K562 (cell line): ENCODE measurements around the gene EXOC5. TPM values are rescaled to one million over a fixed set of nuclear protein-coding genes. Genes with fewer than 3 reads are reported as not detected.

Experiments
- ATAC-seq: fragments of 200-7000 bp; cut with Tn5 transposase; 3 replicates; pipeline ENCODE4 v1.9.1; 2020; ENCODE audit warnings: moderate library complexity
- BruUV-seq: library from RNA; stranded (reverse); fragments of 400-500 nt; replicated peaks from 2 replicates; lab custom pipeline; 2021; lab: Mats Ljungman, UMichigan
- CTCF ChIA-PET: fragments of 300-600 bp; formaldehyde crosslinking; extraction: SDS; loops from one replicate; lab custom pipeline; 2021; ENCODE audit warnings: low intra/inter-chr PET ratio; lab: Yijun Ruan, JAX
- POLR2A ChIA-PET: fragments of 300-600, 350-650 bp; sonication (Branson Sonifier 250); formaldehyde crosslinking; extraction: SDS; loops from one replicate; lab custom pipeline; 2021; ENCODE audit warnings: antibody characterized with exemption, inconsistent platforms; lab: Yijun Ruan, JAX
- DNase-seq, 4 experiments: peaks; one replicate each; pipeline versions ENCODE4 v3.0.0 to v3.0.0-alpha.2; 2011 to 2018; ENCODE audit warnings: low spot score in 3 of 4, mixed read lengths in 3 of 4; ENCODE audit errors: extremely low read depth in 1 of 4
- FAIRE-seq: peaks from 2 replicates; lab custom pipeline; 2011; peaks lifted over from hg19 to GRCh38; lab: Jason Lieb, UNC
- H2AFZ ChIP-seq: 2 replicates; pipeline ENCODE4 v1.6.0; 2011; ENCODE audit warnings: low read depth, low read length, control low read depth, inconsistent platforms
- H3K27ac ChIP-seq: fragments of 200-600 bp; 3 replicates; pipeline ENCODE4 v1.8.0; 2011; ENCODE audit warnings: low read depth, mild to moderate bottlenecking, control low read depth, inconsistent platforms, low read length, moderate library complexity, mixed read lengths; ENCODE audit errors: extremely low read depth
- H3K27me3 ChIP-seq, 2 experiments: fragments of 300-600 bp in 1 of 2; 2 replicates in 1 of 2; 3 replicates in 1 of 2; pipeline versions ENCODE4 v1.6.0 to v1.8.0; 2011; ENCODE audit warnings: inconsistent platforms in 2 of 2, low read length in 2 of 2, mild to moderate bottlenecking in 1 of 2, mixed read lengths in 1 of 2, moderate library complexity in 1 of 2; ENCODE audit not compliant: control insufficient read depth in 2 of 2, insufficient read depth in 2 of 2
- H3K36me3 ChIP-seq: fragments of 300-600 bp; 3 replicates; pipeline ENCODE4 v1.8.0; 2011; ENCODE audit warnings: mild to moderate bottlenecking, low read length, inconsistent platforms; ENCODE audit not compliant: control insufficient read depth, insufficient read depth
- H3K4me1 ChIP-seq, 2 experiments: fragments of 200-600 bp in 1 of 2; replicated peaks in 1 of 2; 2 replicates in 1 of 2; 3 replicates in 1 of 2; pipeline versions ENCODE4 v1.5.1 to v1.8.0; 2011; ENCODE audit warnings: inconsistent platforms in 2 of 2, low read length in 2 of 2, mild to moderate bottlenecking in 1 of 2, mixed read lengths in 1 of 2, moderate library complexity in 1 of 2; ENCODE audit not compliant: control insufficient read depth in 2 of 2, insufficient read depth in 2 of 2
- H3K4me2 ChIP-seq: 2 replicates; pipeline ENCODE4 v1.6.1; 2011; ENCODE audit warnings: low read length, control low read depth, inconsistent platforms, mixed read lengths; ENCODE audit not compliant: insufficient read depth
- H3K4me3 ChIP-seq: fragments of 200-600 bp; sonication (generic), shearing (Covaris generic); 2 replicates; pipeline ENCODE4 v1.5.1; 2016; ENCODE audit warnings: control low read depth, inconsistent platforms
- H3K79me2 ChIP-seq: fragments of 200-600 bp; 3 replicates; pipeline ENCODE4 v1.8.0; 2011; ENCODE audit warnings: low read length, inconsistent platforms; ENCODE audit not compliant: control insufficient read depth, insufficient read depth
- H3K9ac ChIP-seq, 2 experiments: 2 replicates each; pipeline versions ENCODE4 v1.6.0 to v1.6.1; 2011; ENCODE audit warnings: low read depth in 2 of 2, low read length in 2 of 2, control low read depth in 1 of 2, inconsistent platforms in 1 of 2, mild to moderate bottlenecking in 1 of 2, mixed read lengths in 1 of 2; ENCODE audit not compliant: insufficient read depth in 1 of 2
- H3K9me1 ChIP-seq: one replicate; pipeline ENCODE4 v1.6.0; 2011; ENCODE audit warnings: inconsistent platforms, mild to moderate bottlenecking, low read length, moderate library complexity; ENCODE audit not compliant: control insufficient read depth, insufficient read depth
- H3K9me3 ChIP-seq: replicated peaks from 2 replicates; pipeline ENCODE4 v1.5.1; 2011; ENCODE audit warnings: low read depth, low read length, inconsistent platforms; ENCODE audit not compliant: control insufficient read depth, insufficient read depth
- H4K20me1 ChIP-seq: replicated peaks from 2 replicates; pipeline ENCODE4 v1.6.1; 2011; ENCODE audit warnings: low read length, inconsistent platforms, mixed read lengths; ENCODE audit not compliant: control insufficient read depth, insufficient read depth
- DPF2 ChIP-seq: fragments of 450-650 bp; IDR thresholded peaks from 2 replicates; pipeline ENCODE4 v1.6.1; 2016
- ESRRA ChIP-seq: fragments of 450-650 bp; IDR thresholded peaks from 2 replicates; pipeline ENCODE4 v1.6.1; 2014; ENCODE audit warnings: low read depth, mild to moderate bottlenecking, moderate library complexity, borderline replicate concordance
- GATAD2A ChIP-seq: fragments of 450-650 bp; IDR thresholded peaks from 2 replicates; pipeline ENCODE4 v1.6.1; 2017
- KLF13 ChIP-seq: fragments of 450-650 bp; IDR thresholded peaks from 2 replicates; pipeline ENCODE4 v1.6.1; 2016; ENCODE audit warnings: missing genetic modification characterization, low read depth, mild to moderate bottlenecking, missing compliant biosample characterization, moderate library complexity, borderline replicate concordance
- MAZ ChIP-seq, 2 experiments: fragments of 450-650 bp in 1 of 2; sonication (generic) in 1 of 2; formaldehyde crosslinking; IDR thresholded peaks in 1 of 2; conservative IDR thresholded peaks in 1 of 2; 2 replicates each; pipeline versions ENCODE4 v1.4.0 to v1.5.0; 2020; ENCODE audit warnings: mild to moderate bottlenecking in 1 of 2, missing genetic modification reagents in 1 of 2
- MYC ChIP-seq, 2 experiments: fragments of 250-450 bp in 1 of 2; sonication (Bioruptor Pico) in 1 of 2; IDR thresholded peaks; 2 replicates each; pipeline versions ENCODE4 v1.5.1 to v1.6.1; 2012 to 2021; ENCODE audit warnings: low read depth in 2 of 2, borderline replicate concordance in 1 of 2, improper control_type of control experiment in 1 of 2, low read length in 1 of 2, mild to moderate bottlenecking in 1 of 2, moderate library complexity in 1 of 2
- NCOA6 ChIP-seq: fragments of 450-650 bp; IDR thresholded peaks from 2 replicates; pipeline ENCODE4 v1.6.1; 2017; ENCODE audit warnings: mild to moderate bottlenecking
- NFE2 ChIP-seq: IDR thresholded peaks from 2 replicates; pipeline ENCODE4 v1.6.1; 2014; ENCODE audit warnings: antibody characterized with exemption, low read depth
- ZNF175 ChIP-seq: fragments of 200-800 bp; sonication (Bioruptor generic); IDR thresholded peaks from 2 replicates; pipeline ENCODE4 v1.6.1; 2016; ENCODE audit warnings: low read depth, mild to moderate bottlenecking, missing genetic modification characterization, missing compliant biosample characterization
- ZNF395 ChIP-seq: fragments of 200-800 bp; sonication (Bioruptor generic); IDR thresholded peaks from 2 replicates; pipeline ENCODE4 v1.6.1; 2017; ENCODE audit warnings: missing genetic modification characterization, missing compliant biosample characterization
- WGBS: fragments of 100-300 bp; shearing (Covaris generic); methylation state at CpG from one replicate; pipeline ENCODE4 v1.1.6; 2016; ENCODE audit warnings: low coverage, mixed read lengths; ENCODE audit not compliant: insufficient coverage; ENCODE audit errors: missing lambda C conversion rate; 5-methylcytosine and 5-hydroxymethylcytosine counted together
- in situ Hi-C: fragments of 300-500 bp; cut with MboI; formaldehyde crosslinking; loops from 4 replicates; pipeline ENCODE4 v1.15.0; 2018; ENCODE audit warnings: inconsistent platforms, mixed read lengths
- intact Hi-C: fragments of 100-400 bp; cut with micrococcal nuclease; formaldehyde crosslinking; loops from 2 replicates; pipeline ENCODE4 v1.14.2; 2022
- polyA plus RNA-seq, 8 experiments: library from polyadenylated mRNA; depleted of rRNA in 4 of 8; stranded (reverse) in 5 of 8; unstranded in 3 of 8; fragments of >200 nt; fragmentation: Nextera tagmentation in 2 of 8; fragmentation: Illumina TruSeq in 1 of 8; extraction: Ambion mirVana in 2 of 8; extraction: Trizol in 1 of 8; gene quantifications; 2 replicates each; pipeline versions ENCODE4 v1.2.1 to v1.2.3, GENCODE V29; 2011 to 2014; ENCODE audit warnings: inconsistent platforms in 1 of 8, missing spikeins in 1 of 8
- total RNA-seq, 7 experiments: library from RNA; depleted of rRNA in 6 of 7; stranded (reverse); fragments of >200 nt in 6 of 7; fragmentation: Illumina TruSeq in 2 of 7; extraction: Trizol in 2 of 7; gene quantifications; 2 replicates each; pipeline versions ENCODE4 v1.2.1 to v1.2.3, GENCODE V29; 2011 to 2021; ENCODE audit warnings: low replicate concordance in 1 of 7
- TF ChIP-seq, protein P1 (sequence below): fragments of 250-450 bp; sonication (Bioruptor Pico); IDR thresholded peaks from 2 replicates; pipeline ENCODE4 v1.9.0; 2021; ENCODE audit warnings: mild to moderate bottlenecking, inconsistent platforms

EXOC5 gene
- total and polyA plus RNA-seq, 9 of the 15 experiments (the other 6 are each of a cell fraction or from before 2014, with no cell fraction given): 5.7 to 50.3 (median 32.0) TPM

- no peaks in the 10 kb centered on the region for H3K9me3 ChIP-seq
- no peak overlapping the region for H3K9ac ChIP-seq
- H3K36me3 ChIP-seq: no peaks in the 10 kb centered on the region
- ATAC-seq: no peak
- no peak overlapping the region for H3K4me2 ChIP-seq
- ChIA-PET POLR2A (interaction anchor here (1.6 kb wide), 1 partner anchor 11 kb away, joined by 3 read pairs; no protein-coding TSS in a partner anchor), CTCF (no interaction called here)
- H3K27ac ChIP-seq: no peak overlapping the region
- no peaks in the 10 kb centered on the region for H3K79me2 ChIP-seq
- H3K9me1 ChIP-seq: no peaks in the 10 kb centered on the region
- no peak for DNase-seq
- no peak overlapping the region for H3K4me3 ChIP-seq
- in situ Hi-C loops: loop anchor here (10.0 kb wide), 1 partner anchor 605 kb away; no protein-coding TSS in a partner anchor
- H3K27me3 ChIP-seq: peaks cover 0 to 2% of the 10 kb centered on the region in 2 experiments; a peak in 1 of 5 replicates
- no peaks in the 10 kb centered on the region for H3K4me1 ChIP-seq
- FAIRE-seq: no peak
- 3% methylated on average over 3 of the region's 3 CpGs for WGBS
- no peaks in the 10 kb centered on the region for H4K20me1 ChIP-seq
- TF ChIP-seq MAZ (CRISPR knock-in tag; conservative IDR thresholded peaks at IDR 0.05 in 1 of 2, IDR thresholded peaks at IDR 0.05 in 1 of 2) (no peak), GATAD2A (no peak), MYC (IDR thresholded peaks at IDR 0.05; ENCODE audit: low read depth, low read length) (no peak), MYC (CRISPR knock-in tag; IDR thresholded peaks at IDR 0.05; ENCODE audit: borderline replicate concordance, low read depth) (no peak), NFE2 (no peak), NCOA6 (no peak), ESRRA (no peak), ZNF395 (CRISPR knock-in tag) (no peak), ZNF175 (CRISPR knock-in tag) (no peak), DPF2 (no peak), KLF13 (no peak)
- TF ChIP-seq, protein P1, sequence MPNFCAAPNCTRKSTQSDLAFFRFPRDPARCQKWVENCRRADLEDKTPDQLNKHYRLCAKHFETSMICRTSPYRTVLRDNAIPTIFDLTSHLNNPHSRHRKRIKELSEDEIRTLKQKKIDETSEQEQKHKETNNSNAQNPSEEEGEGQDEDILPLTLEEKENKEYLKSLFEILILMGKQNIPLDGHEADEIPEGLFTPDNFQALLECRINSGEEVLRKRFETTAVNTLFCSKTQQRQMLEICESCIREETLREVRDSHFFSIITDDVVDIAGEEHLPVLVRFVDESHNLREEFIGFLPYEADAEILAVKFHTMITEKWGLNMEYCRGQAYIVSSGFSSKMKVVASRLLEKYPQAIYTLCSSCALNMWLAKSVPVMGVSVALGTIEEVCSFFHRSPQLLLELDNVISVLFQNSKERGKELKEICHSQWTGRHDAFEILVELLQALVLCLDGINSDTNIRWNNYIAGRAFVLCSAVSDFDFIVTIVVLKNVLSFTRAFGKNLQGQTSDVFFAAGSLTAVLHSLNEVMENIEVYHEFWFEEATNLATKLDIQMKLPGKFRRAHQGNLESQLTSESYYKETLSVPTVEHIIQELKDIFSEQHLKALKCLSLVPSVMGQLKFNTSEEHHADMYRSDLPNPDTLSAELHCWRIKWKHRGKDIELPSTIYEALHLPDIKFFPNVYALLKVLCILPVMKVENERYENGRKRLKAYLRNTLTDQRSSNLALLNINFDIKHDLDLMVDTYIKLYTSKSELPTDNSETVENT (CRISPR knock-in tag): no peak
- BruUV-seq: no TSS peak
- intact Hi-C loops: no loop called here
- H2AFZ ChIP-seq: no peak overlapping the region
Measured at GRCh38 chr14:57169901-57170300, 98.8 kb downstream of the EXOC5 start.
